ENCODE measurements around the gene PHF13. TPM values are rescaled to one million over a fixed set of nuclear protein-coding genes. Genes with fewer than 3 reads are reported as not detected.

The PHF13 gene
- total and polyA plus RNA-seq, 2 donors (not counting 1 experiment from before 2014, with no cell fraction given), result 12.1 to 13.7 TPM

GRCh38 chr1:6600410-6601048 is 13.0 kb upstream of the PHF13 start:
- Histone ChIP-seq H3K9me3 (ENCODE audit: control insufficient read depth, insufficient read depth, low read depth, low read length) (no peaks in the 10 kb centered on the region), H2AFZ (ENCODE audit: low read length) (no peak overlapping the region), H3K4me1 (ENCODE audit: control insufficient read depth, extremely low read depth, insufficient read depth, low read length) (peaks cover 11% of the 10 kb centered on the region), H4K20me1 (ENCODE audit: control insufficient read depth, extremely low read depth, insufficient read depth, low read length) (no peaks in the 10 kb centered on the region), H3K4me3 (replicated peaks in 1 of 4; ENCODE audit: control extremely low read depth in 1 of 4, insufficient read depth in 1 of 4, low read depth in 3 of 4, low read length in 4 of 4) (peak overlapping the region; percentile 71 to 99 (median 94)), H3K79me2 (ENCODE audit: control insufficient read depth, insufficient read depth, low read length) (peaks cover 62% of the 10 kb centered on the region), H3K27ac (ENCODE audit: insufficient read depth, low read length) (peak overlapping the region; percentile 92), H3K36me3 (ENCODE audit: control insufficient read depth, insufficient read depth, low read length) (peaks cover 21% of the 10 kb centered on the region), H3K4me2 (ENCODE audit: extremely low read depth, insufficient read depth, low read length) (peak overlapping the region; percentile 95), H3K9ac (ENCODE audit: insufficient read depth, low read length) (peak overlapping the region; percentile 88), H3K27me3 (ENCODE audit: control insufficient read depth, insufficient read depth, low read length) (no peaks in the 10 kb centered on the region)
- no peak for DNase-seq (ENCODE audit: low read depth in 2 of 2)
- TF ChIP-seq EZH2 (IDR thresholded peaks at IDR 0.05; ENCODE audit: low read length, missing control alignments), result no peak
- no peak for TF ChIP-seq CTCF (conservative IDR thresholded peaks at IDR 0.05 in 1 of 2, IDR thresholded peaks at IDR 0.05 in 1 of 2; ENCODE audit: low read depth in 1 of 2, low read length in 2 of 2)

GRCh38 chr1:6601049-6601922 is 12.2 kb upstream of the PHF13 start:
- H3K4me2 ChIP-seq (ENCODE audit: extremely low read depth, insufficient read depth, low read length), result peak overlapping the region; percentile 95
- no peak overlapping the region for H2AFZ ChIP-seq (ENCODE audit: low read length)
- H3K27me3 ChIP-seq (ENCODE audit: control insufficient read depth, insufficient read depth, low read length), result no peaks in the 10 kb centered on the region
- peak overlapping the region; percentile 88 for H3K9ac ChIP-seq (ENCODE audit: insufficient read depth, low read length)
- H3K36me3 ChIP-seq (ENCODE audit: control insufficient read depth, insufficient read depth, low read length), result peaks cover 17% of the 10 kb centered on the region
- H3K79me2 ChIP-seq (ENCODE audit: control insufficient read depth, insufficient read depth, low read length), result peaks cover 55% of the 10 kb centered on the region
- peak; percentile 92 to 96 for DNase-seq (ENCODE audit: low read depth in 2 of 2)
- H3K4me1 ChIP-seq (ENCODE audit: control insufficient read depth, extremely low read depth, insufficient read depth, low read length), result peaks cover 11% of the 10 kb centered on the region
- no peaks in the 10 kb centered on the region for H3K9me3 ChIP-seq (ENCODE audit: control insufficient read depth, insufficient read depth, low read depth, low read length)
- peak overlapping the region; percentile 71 to 99 (median 94) for H3K4me3 ChIP-seq (replicated peaks in 1 of 4; ENCODE audit: control extremely low read depth in 1 of 4, insufficient read depth in 1 of 4, low read depth in 3 of 4, low read length in 4 of 4)
- no peak for TF ChIP-seq EZH2 (IDR thresholded peaks at IDR 0.05; ENCODE audit: low read length, missing control alignments)
- TF ChIP-seq CTCF (conservative IDR thresholded peaks at IDR 0.05 in 1 of 2, IDR thresholded peaks at IDR 0.05 in 1 of 2; ENCODE audit: low read depth in 1 of 2, low read length in 2 of 2), result peak in 1 of 2 donors; percentile 6
- H4K20me1 ChIP-seq (ENCODE audit: control insufficient read depth, extremely low read depth, insufficient read depth, low read length), result no peaks in the 10 kb centered on the region
- H3K27ac ChIP-seq (ENCODE audit: insufficient read depth, low read length), result peak overlapping the region; percentile 92

- H3K27ac ChIP-seq (ENCODE audit: insufficient read depth, low read length), result peak overlapping the region; percentile 92
- peak; percentile 70 to 71 for DNase-seq (ENCODE audit: low read depth in 2 of 2)
- peak overlapping the region; percentile 88 for H3K9ac ChIP-seq (ENCODE audit: insufficient read depth, low read length)
- peaks cover 11% of the 10 kb centered on the region for H3K4me1 ChIP-seq (ENCODE audit: control insufficient read depth, extremely low read depth, insufficient read depth, low read length)
- no peaks in the 10 kb centered on the region for H3K9me3 ChIP-seq (ENCODE audit: control insufficient read depth, insufficient read depth, low read depth, low read length)
- TF ChIP-seq EZH2 (IDR thresholded peaks at IDR 0.05; ENCODE audit: low read length, missing control alignments) (no peak), CTCF (conservative IDR thresholded peaks at IDR 0.05 in 1 of 2, IDR thresholded peaks at IDR 0.05 in 1 of 2; ENCODE audit: low read depth in 1 of 2, low read length in 2 of 2) (no peak)
- peak overlapping the region; percentile 90 for H3K4me2 ChIP-seq (ENCODE audit: extremely low read depth, insufficient read depth, low read length)
- peak overlapping the region; percentile 71 to 99 (median 94) for H3K4me3 ChIP-seq (replicated peaks in 1 of 4; ENCODE audit: control extremely low read depth in 1 of 4, insufficient read depth in 1 of 4, low read depth in 3 of 4, low read length in 4 of 4)
- no peak overlapping the region for H2AFZ ChIP-seq (ENCODE audit: low read length)
- peaks cover 47% of the 10 kb centered on the region for H3K79me2 ChIP-seq (ENCODE audit: control insufficient read depth, insufficient read depth, low read length)
- H4K20me1 ChIP-seq (ENCODE audit: control insufficient read depth, extremely low read depth, insufficient read depth, low read length), result no peaks in the 10 kb centered on the region
- peaks cover 17% of the 10 kb centered on the region for H3K36me3 ChIP-seq (ENCODE audit: control insufficient read depth, insufficient read depth, low read length)
- H3K27me3 ChIP-seq (ENCODE audit: control insufficient read depth, insufficient read depth, low read length), result no peaks in the 10 kb centered on the region
Observed at GRCh38 chr1:6601923-6602668, 11.4 kb upstream of the PHF13 start.

All from fibroblast of lung (primary cell).